Hepatocyte (in vitro differentiated cells): ENCODE results near the gene ITGB3.

ENCODE experiments used
- CTCF ChIP-seq: fragments of 200-600 bp; sonication (generic); IDR thresholded peaks from 2 replicates; pipeline ENCODE4 v1.5.1; 2016; ENCODE audit warnings: antibody characterized with exemption, mild to moderate bottlenecking; ENCODE audit not compliant: poor library complexity
- EZH2 ChIP-seq: fragments of 200-600 bp; sonication (generic); IDR thresholded peaks from 2 replicates; pipeline ENCODE4 v1.6.1; 2016; ENCODE audit warnings: antibody characterized with exemption, mild to moderate bottlenecking, borderline replicate concordance

- TF ChIP-seq CTCF, result no peak
- no peak for TF ChIP-seq EZH2
Observed at GRCh38 chr17:47222047-47222446, 31.6 kb upstream of the ITGB3 start.
